Cardiac atrium fibroblast (primary cell): ENCODE data around the gene GUCY1A2. TPM values are rescaled to one million over a fixed set of nuclear protein-coding genes. Genes with fewer than 3 reads are reported as not detected.

ENCODE experiments used
- total RNA-seq: library from RNA; depleted of rRNA; stranded (reverse); fragments of >200 nt; gene quantifications from 2 replicates; pipeline ENCODE4 v1.2.3, GENCODE V29; 2015

GUCY1A2 gene, protein sequence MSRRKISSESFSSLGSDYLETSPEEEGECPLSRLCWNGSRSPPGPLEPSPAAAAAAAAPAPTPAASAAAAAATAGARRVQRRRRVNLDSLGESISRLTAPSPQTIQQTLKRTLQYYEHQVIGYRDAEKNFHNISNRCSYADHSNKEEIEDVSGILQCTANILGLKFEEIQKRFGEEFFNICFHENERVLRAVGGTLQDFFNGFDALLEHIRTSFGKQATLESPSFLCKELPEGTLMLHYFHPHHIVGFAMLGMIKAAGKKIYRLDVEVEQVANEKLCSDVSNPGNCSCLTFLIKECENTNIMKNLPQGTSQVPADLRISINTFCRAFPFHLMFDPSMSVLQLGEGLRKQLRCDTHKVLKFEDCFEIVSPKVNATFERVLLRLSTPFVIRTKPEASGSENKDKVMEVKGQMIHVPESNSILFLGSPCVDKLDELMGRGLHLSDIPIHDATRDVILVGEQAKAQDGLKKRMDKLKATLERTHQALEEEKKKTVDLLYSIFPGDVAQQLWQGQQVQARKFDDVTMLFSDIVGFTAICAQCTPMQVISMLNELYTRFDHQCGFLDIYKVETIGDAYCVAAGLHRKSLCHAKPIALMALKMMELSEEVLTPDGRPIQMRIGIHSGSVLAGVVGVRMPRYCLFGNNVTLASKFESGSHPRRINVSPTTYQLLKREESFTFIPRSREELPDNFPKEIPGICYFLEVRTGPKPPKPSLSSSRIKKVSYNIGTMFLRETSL
- total RNA-seq, result 2.1 and 6.0 TPM in 2 replicates

DNA sequence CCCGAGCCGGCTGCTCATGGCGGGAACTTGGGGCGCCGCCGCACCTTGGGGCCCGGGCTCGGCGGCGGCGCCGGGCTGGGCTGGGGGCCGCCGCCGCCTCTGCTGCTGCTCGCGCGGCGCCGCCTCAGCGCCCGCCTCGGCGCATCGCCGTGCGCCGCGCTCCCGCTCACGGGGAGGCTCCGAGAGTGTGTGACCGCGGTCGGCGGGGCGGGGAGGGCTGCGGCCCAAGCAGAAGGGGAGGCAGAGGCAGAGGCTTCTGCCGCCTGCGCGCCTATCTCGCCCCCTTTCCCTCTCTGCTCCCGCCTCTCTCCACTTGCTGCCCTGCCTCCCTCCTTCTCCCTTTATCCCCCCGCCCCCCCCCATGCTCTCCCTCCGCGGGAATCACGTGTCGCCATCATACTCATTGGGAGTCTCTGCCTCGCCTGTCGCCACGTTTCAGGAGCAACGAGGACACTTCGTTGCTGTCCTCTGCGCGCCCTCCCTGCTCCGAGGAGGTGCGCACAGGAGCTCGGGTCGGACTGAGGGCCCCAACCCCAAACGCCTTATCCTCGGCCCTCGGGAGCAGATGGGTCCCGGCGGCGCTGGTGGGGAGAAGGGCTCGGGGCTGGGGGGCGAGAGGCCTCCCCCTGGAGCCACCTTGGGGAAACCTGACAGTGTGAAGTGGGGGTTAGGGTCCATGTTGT, at the start of gene GUCY1A2:
GUCY1A2 (minus strand) TSS at position 258 of the 683 bp plus-strand sequence. CDS start 421 bp downstream, outside the sequence.

